Measurements from ENCODE around the gene SORCS2.

GRCh38 chr4:7661066-7661748 is 468.9 kb downstream of the SORCS2 start:
- TF ChIP-seq CTCF (IDR thresholded peaks at IDR 0.05) (no peak), POLR2AphosphoS5 (IDR thresholded peaks at IDR 0.05; ENCODE audit: low read depth, low read length) (no peak)
- TF ChIP-seq, protein P1, sequence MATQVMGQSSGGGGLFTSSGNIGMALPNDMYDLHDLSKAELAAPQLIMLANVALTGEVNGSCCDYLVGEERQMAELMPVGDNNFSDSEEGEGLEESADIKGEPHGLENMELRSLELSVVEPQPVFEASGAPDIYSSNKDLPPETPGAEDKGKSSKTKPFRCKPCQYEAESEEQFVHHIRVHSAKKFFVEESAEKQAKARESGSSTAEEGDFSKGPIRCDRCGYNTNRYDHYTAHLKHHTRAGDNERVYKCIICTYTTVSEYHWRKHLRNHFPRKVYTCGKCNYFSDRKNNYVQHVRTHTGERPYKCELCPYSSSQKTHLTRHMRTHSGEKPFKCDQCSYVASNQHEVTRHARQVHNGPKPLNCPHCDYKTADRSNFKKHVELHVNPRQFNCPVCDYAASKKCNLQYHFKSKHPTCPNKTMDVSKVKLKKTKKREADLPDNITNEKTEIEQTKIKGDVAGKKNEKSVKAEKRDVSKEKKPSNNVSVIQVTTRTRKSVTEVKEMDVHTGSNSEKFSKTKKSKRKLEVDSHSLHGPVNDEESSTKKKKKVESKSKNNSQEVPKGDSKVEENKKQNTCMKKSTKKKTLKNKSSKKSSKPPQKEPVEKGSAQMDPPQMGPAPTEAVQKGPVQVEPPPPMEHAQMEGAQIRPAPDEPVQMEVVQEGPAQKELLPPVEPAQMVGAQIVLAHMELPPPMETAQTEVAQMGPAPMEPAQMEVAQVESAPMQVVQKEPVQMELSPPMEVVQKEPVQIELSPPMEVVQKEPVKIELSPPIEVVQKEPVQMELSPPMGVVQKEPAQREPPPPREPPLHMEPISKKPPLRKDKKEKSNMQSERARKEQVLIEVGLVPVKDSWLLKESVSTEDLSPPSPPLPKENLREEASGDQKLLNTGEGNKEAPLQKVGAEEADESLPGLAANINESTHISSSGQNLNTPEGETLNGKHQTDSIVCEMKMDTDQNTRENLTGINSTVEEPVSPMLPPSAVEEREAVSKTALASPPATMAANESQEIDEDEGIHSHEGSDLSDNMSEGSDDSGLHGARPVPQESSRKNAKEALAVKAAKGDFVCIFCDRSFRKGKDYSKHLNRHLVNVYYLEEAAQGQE (IDR thresholded peaks at IDR 0.05; ENCODE audit: insufficient read depth in 1 of 2, low read depth in 2 of 2, low read length in 1 of 2): no peak

Data from Panc1 (cell line).